GM23338 (cell line): ENCODE measurements around the gene THSD4.

ENCODE experiments used
- CREB1 ChIP-seq: fragments of 250-450 bp; sonication (Bioruptor Pico); IDR thresholded peaks from 2 replicates; pipeline ENCODE4 v1.5.0; 2020; ENCODE audit warnings: low read depth, mild to moderate bottlenecking, moderate library complexity
- CTCF ChIP-seq, 2 experiments: fragments of 200-600 bp in 1 of 2; sonication (generic) in 1 of 2; conservative IDR thresholded peaks; 2 replicates each; pipeline versions ENCODE4 v1.5.1 to v1.6.1; 2016 to 2017; ENCODE audit warnings: antibody characterized with exemption in 2 of 2, low read depth in 2 of 2, mild to moderate bottlenecking in 2 of 2, moderate library complexity in 1 of 2
- ETS1 ChIP-seq: IDR thresholded peaks from 2 replicates; pipeline ENCODE4 v1.6.1; 2016; ENCODE audit warnings: antibody characterized with exemption
- EZH2phosphoT487 ChIP-seq: fragments of 200-600 bp; sonication (generic); IDR thresholded peaks from one replicate; pipeline ENCODE4 v1.8.1; 2018; ENCODE audit warnings: antibody characterized with exemption; ENCODE audit not compliant: unreplicated experiment
- POLR2AphosphoS5 ChIP-seq: IDR thresholded peaks from 2 replicates; pipeline ENCODE4 v1.6.1; 2016; ENCODE audit warnings: antibody characterized with exemption, low read depth
- ZNF331 ChIP-seq: fragments of 250-450 bp; sonication (Bioruptor Pico); IDR thresholded peaks from 2 replicates; pipeline ENCODE4 v1.5.0; 2020; ENCODE audit warnings: low read depth, mild to moderate bottlenecking, moderate library complexity

GRCh38 chr15:71118881-71119632, 3.8 kb downstream of the THSD4 start:
- TF ChIP-seq POLR2AphosphoS5 (no peak), EZH2phosphoT487 (no peak), CTCF (conservative IDR thresholded peaks at IDR 0.05; ENCODE audit: low read depth in 2 of 2) (no peak), CREB1 (CRISPR knock-in tag) (no peak), ETS1 (no peak), ZNF331 (CRISPR knock-in tag) (no peak)
